ENCODE results near the gene FRMD4A. TPM values are rescaled to one million over a fixed set of nuclear protein-coding genes. Genes with fewer than 3 reads are reported as not detected.

FRMD4A gene
- total RNA-seq, 4 donors from 2014 or later = 13.7 to 27.2 (median 19.6) TPM

DNA sequence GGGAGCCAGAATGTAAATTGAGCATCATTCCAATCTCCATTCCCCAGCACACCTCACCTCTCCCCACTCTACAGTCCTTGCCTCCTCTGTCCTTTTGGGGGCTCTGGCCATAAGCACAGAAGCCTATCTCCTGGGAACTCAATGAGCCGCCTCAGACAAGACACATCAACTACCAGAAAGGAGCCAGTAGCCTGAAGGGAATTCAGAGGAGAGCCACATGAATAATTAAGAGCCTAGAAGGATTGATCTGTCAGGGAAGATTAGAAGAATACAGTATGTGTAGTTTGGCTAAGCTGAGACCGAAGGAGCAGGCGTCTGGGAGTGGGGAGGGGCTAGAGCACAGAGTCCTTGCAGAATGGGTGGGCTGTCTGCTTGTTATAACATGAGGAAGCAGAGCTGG, 31.2 kb downstream of the FRMD4A start:
- H3K9me3 ChIP-seq = no peaks in the 10 kb centered on the region
- ATAC-seq = no peak
- 77 to 95% methylated on average over 3 of the region's 3 CpGs for WGBS, 2 donors (ENCODE audit: low coverage in 1 of 2)
- H3K36me3 ChIP-seq = no peaks in the 10 kb centered on the region
- H3K27ac ChIP-seq = no peak overlapping the region
- H3K4me3 ChIP-seq = no peak overlapping the region
- TF ChIP-seq EP300 (IDR thresholded peaks at IDR 0.05) (no peak), POLR2AphosphoS5 (IDR thresholded peaks at IDR 0.05) (no peak), POLR2A (IDR thresholded peaks at IDR 0.05) (no peak)
- TF ChIP-seq, protein P1, sequence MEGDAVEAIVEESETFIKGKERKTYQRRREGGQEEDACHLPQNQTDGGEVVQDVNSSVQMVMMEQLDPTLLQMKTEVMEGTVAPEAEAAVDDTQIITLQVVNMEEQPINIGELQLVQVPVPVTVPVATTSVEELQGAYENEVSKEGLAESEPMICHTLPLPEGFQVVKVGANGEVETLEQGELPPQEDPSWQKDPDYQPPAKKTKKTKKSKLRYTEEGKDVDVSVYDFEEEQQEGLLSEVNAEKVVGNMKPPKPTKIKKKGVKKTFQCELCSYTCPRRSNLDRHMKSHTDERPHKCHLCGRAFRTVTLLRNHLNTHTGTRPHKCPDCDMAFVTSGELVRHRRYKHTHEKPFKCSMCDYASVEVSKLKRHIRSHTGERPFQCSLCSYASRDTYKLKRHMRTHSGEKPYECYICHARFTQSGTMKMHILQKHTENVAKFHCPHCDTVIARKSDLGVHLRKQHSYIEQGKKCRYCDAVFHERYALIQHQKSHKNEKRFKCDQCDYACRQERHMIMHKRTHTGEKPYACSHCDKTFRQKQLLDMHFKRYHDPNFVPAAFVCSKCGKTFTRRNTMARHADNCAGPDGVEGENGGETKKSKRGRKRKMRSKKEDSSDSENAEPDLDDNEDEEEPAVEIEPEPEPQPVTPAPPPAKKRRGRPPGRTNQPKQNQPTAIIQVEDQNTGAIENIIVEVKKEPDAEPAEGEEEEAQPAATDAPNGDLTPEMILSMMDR (IDR thresholded peaks at IDR 0.05) = no peak
- peaks cover 0 to 17% (median 5%) of the 10 kb centered on the region in 3 donors for H3K4me1 ChIP-seq
- H3K27me3 ChIP-seq = no peaks in the 10 kb centered on the region

GRCh38 chr10:14296065-14296709, 34.5 kb downstream of the FRMD4A start:
- WGBS, 2 donors (ENCODE audit: low coverage in 1 of 2) = 37 to 40% methylated on average over 8 of the region's 9 CpGs
- Histone ChIP-seq H3K4me3 (no peak overlapping the region), H3K36me3 (no peaks in the 10 kb centered on the region), H3K9me3 (peaks cover 0 to 3% (median 0%) of the 10 kb centered on the region in 3 donors), H3K27ac (peak overlapping the region in 1 of 4 donors; percentile 11), H3K4me1 (peaks cover 0 to 17% (median 5%) of the 10 kb centered on the region in 3 donors), H3K27me3 (no peaks in the 10 kb centered on the region)
- TF ChIP-seq POLR2A (IDR thresholded peaks at IDR 0.05) = no peak
- TF ChIP-seq POLR2AphosphoS5 (IDR thresholded peaks at IDR 0.05) = no peak
- TF ChIP-seq EP300 (IDR thresholded peaks at IDR 0.05) = no peak
- TF ChIP-seq, protein P1 (IDR thresholded peaks at IDR 0.05) = no peak
- ATAC-seq = no peak

DNA sequence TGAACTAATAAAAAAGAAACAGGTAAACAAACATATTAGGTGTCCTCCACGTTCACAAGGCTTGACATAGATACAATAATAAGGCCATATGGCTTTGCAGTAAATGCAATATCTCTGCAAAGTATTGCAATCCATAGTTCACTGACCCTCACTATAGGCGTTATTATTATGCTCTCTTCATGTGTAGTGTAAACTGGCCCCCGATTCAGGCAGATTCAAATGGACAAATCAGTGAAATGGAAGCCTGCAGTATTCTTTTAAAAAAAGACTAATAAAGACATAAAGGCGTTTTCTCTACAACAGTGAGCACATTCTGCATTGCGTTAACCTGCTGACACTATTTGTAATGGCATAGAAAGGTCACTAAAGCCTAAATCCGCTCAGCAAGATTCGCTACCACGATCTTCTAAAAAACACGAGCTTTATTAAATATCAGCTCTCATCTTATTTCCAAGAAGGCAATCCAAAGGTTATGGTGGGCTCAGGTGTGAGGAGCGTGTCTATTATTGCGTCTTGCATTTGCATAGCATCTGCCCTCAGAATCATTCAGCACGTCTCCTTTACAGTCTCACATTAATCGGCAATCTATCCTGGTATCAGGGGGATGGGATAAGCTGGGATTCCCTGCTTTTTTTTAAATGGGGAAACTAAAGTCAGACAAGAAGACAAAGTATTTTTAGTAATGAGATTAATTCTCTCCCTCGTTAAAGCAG, 36.2 kb downstream of the FRMD4A start:
- Histone ChIP-seq H3K36me3 (no peaks in the 10 kb centered on the region), H3K4me1 (peaks cover 0 to 17% (median 5%) of the 10 kb centered on the region in 3 donors), H3K4me3 (no peak overlapping the region), H3K27ac (no peak overlapping the region), H3K9me3 (peaks cover 0 to 11% (median 0%) of the 10 kb centered on the region in 3 donors), H3K27me3 (no peaks in the 10 kb centered on the region)
- 82% methylated on average over 14 of the region's 14 CpGs for WGBS, 2 donors (ENCODE audit: low coverage in 1 of 2)
- no peak for ATAC-seq
- no peak for TF ChIP-seq POLR2AphosphoS5 (IDR thresholded peaks at IDR 0.05)
- no peak for TF ChIP-seq EP300 (IDR thresholded peaks at IDR 0.05)
- TF ChIP-seq, protein P1 (IDR thresholded peaks at IDR 0.05) = no peak
- TF ChIP-seq POLR2A (IDR thresholded peaks at IDR 0.05) = no peak

DNA sequence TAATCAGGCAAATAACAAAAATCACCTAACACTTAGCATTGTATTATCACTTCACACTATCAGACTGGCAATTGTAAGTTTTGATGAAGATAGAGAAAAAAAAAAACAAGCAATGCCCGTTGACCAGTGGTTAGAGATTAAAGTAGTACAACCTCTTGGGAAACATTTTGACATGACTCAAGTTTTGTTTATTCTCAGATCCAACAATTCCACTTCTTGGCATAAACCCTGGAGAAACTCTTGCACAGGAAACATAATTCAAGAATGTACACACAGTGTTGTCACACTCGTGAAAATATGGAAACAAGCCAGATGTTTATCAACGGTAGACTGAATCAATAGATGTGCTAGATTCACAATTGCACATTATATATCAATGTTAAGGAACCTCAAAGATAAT, 37.2 kb downstream of the FRMD4A start:
- TF ChIP-seq EP300 (IDR thresholded peaks at IDR 0.05) (no peak), POLR2AphosphoS5 (IDR thresholded peaks at IDR 0.05) (no peak), POLR2A (IDR thresholded peaks at IDR 0.05) (no peak)
- TF ChIP-seq, protein P1 (IDR thresholded peaks at IDR 0.05) = no peak
- 12 to 27% methylated on average over 3 of the region's 3 CpGs for WGBS, 2 donors (ENCODE audit: low coverage in 1 of 2)
- Histone ChIP-seq H3K9me3 (peaks cover 0 to 11% (median 0%) of the 10 kb centered on the region in 3 donors), H3K36me3 (no peaks in the 10 kb centered on the region), H3K4me1 (peaks cover 0 to 17% (median 5%) of the 10 kb centered on the region in 3 donors), H3K4me3 (no peak overlapping the region), H3K27ac (no peak overlapping the region), H3K27me3 (no peaks in the 10 kb centered on the region)
- no peak for ATAC-seq
